ENCODE data around the gene KRT77. TPM values are rescaled to one million over a fixed set of nuclear protein-coding genes. Genes with fewer than 3 reads are reported as not detected.

The KRT77 gene
- total RNA-seq, 1 experiment from 2014 or later, result not detected

- Histone ChIP-seq H3K9me3 (ENCODE audit: low read length) (no peaks in the 10 kb centered on the region), H3K79me2 (ENCODE audit: low read length) (no peaks in the 10 kb centered on the region), H3K4me3 (ENCODE audit: low read length) (no peak overlapping the region), H3K4me2 (ENCODE audit: low read length) (no peak overlapping the region), H3K9ac (ENCODE audit: low read length) (no peak overlapping the region), H2AFZ (ENCODE audit: low read length) (no peak overlapping the region), H4K20me1 (ENCODE audit: low read length) (no peaks in the 10 kb centered on the region), H3K4me1 (ENCODE audit: insufficient read depth, low read length) (no peaks in the 10 kb centered on the region), H3K9me2 (replicated peaks; ENCODE audit: low read length) (no peaks in the 10 kb centered on the region), H3K27ac (ENCODE audit: low read length) (no peak overlapping the region), H3K27me3 (ENCODE audit: low read length) (peaks cover 29% of the 10 kb centered on the region), H3K36me3 (ENCODE audit: low read depth, low read length) (no peaks in the 10 kb centered on the region), H3F3A (ENCODE audit: low read length, unreplicated experiment) (no peaks in the 10 kb centered on the region)
- TF ChIP-seq, protein P1, sequence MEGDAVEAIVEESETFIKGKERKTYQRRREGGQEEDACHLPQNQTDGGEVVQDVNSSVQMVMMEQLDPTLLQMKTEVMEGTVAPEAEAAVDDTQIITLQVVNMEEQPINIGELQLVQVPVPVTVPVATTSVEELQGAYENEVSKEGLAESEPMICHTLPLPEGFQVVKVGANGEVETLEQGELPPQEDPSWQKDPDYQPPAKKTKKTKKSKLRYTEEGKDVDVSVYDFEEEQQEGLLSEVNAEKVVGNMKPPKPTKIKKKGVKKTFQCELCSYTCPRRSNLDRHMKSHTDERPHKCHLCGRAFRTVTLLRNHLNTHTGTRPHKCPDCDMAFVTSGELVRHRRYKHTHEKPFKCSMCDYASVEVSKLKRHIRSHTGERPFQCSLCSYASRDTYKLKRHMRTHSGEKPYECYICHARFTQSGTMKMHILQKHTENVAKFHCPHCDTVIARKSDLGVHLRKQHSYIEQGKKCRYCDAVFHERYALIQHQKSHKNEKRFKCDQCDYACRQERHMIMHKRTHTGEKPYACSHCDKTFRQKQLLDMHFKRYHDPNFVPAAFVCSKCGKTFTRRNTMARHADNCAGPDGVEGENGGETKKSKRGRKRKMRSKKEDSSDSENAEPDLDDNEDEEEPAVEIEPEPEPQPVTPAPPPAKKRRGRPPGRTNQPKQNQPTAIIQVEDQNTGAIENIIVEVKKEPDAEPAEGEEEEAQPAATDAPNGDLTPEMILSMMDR (conservative IDR thresholded peaks at IDR 0.05; ENCODE audit: low read depth, low read length), result no peak
- TF ChIP-seq EZH2phosphoT487 (IDR thresholded peaks at IDR 0.05; ENCODE audit: borderline replicate concordance, low read length) (no peak), EZH2 (IDR thresholded peaks at IDR 0.05; ENCODE audit: low read length, unreplicated experiment) (no peak)
- CTCF ChIA-PET, result no interaction called here
- no peak for ATAC-seq
- DNase-seq, result no peak
- intact Hi-C loops (cut with micrococcal nuclease), result no loop called here
- POLR2A ChIA-PET (ENCODE audit: unreplicated experiment), result no interaction called here
- BruUV-seq (replicated peaks), result no TSS peak
Measured at GRCh38 chr12:52669426-52669825, 33.9 kb downstream of the KRT77 start.

DNA sequence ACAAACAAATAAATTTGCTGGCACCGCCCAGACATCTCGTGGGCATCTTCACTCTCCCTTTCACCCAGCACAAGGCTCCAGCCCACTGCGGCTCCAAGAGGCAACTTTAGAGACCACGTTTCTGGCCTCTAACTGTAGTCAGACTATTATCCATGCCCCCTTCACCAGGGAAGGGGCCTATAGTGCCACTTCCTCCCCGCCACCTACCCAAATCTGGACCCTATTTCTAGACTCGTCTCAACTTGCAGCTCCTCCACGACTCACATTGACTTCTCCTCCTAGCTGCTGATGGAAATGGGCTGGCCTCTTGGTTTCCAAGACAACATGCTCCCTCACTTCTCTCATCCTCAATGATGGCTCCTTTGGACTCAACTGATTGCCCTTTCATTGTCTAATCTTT lies 35.4 kb downstream of the KRT77 start:
- Histone ChIP-seq H3K27me3 (ENCODE audit: low read length) (peaks cover 30% of the 10 kb centered on the region), H3K36me3 (ENCODE audit: low read depth, low read length) (no peaks in the 10 kb centered on the region), H3K4me3 (ENCODE audit: low read length) (no peak overlapping the region), H3F3A (ENCODE audit: low read length, unreplicated experiment) (no peaks in the 10 kb centered on the region), H3K79me2 (ENCODE audit: low read length) (no peaks in the 10 kb centered on the region), H3K4me1 (ENCODE audit: insufficient read depth, low read length) (no peaks in the 10 kb centered on the region), H2AFZ (ENCODE audit: low read length) (no peak overlapping the region), H3K27ac (ENCODE audit: low read length) (no peak overlapping the region), H3K9me3 (ENCODE audit: low read length) (no peaks in the 10 kb centered on the region), H4K20me1 (ENCODE audit: low read length) (no peaks in the 10 kb centered on the region), H3K4me2 (ENCODE audit: low read length) (no peak overlapping the region), H3K9me2 (replicated peaks; ENCODE audit: low read length) (no peaks in the 10 kb centered on the region), H3K9ac (ENCODE audit: low read length) (no peak overlapping the region)
- ATAC-seq, result no peak
- no peak for DNase-seq
- ChIA-PET POLR2A (ENCODE audit: unreplicated experiment) (no interaction called here), CTCF (no interaction called here)
- intact Hi-C loops (cut with micrococcal nuclease), result loop anchor here (2.0 kb wide), 1 partner anchor 203 kb away; no protein-coding TSS in a partner anchor
- TF ChIP-seq, protein P1 (conservative IDR thresholded peaks at IDR 0.05; ENCODE audit: low read depth, low read length), result no peak
- TF ChIP-seq EZH2 (IDR thresholded peaks at IDR 0.05; ENCODE audit: low read length, unreplicated experiment) (no peak), EZH2phosphoT487 (IDR thresholded peaks at IDR 0.05; ENCODE audit: borderline replicate concordance, low read length) (no peak)
- BruUV-seq (replicated peaks), result no TSS peak

DNA sequence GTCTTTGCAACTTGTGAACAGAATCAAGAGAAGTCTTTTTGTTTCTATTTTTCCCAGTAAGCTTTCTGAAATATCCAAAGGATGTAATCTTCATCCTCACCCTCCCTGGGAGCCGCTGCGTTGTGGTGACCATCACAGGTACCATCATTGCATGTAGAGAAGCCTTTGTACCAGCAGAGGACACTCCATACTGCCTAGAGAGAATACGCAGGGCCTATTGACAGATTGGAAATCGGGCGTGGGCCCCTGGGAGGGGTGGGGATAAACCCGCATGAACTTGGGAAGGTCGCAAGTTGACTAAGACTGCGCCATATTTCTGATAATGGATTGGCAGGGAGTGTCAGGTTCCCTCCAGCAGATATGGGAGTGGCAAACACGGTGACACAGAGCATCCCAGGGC lies 35.8 kb downstream of the KRT77 start:
- no peak overlapping the region for H3K4me3 ChIP-seq (ENCODE audit: low read length)
- H3K9ac ChIP-seq (ENCODE audit: low read length), result no peak overlapping the region
- no peak overlapping the region for H3K4me2 ChIP-seq (ENCODE audit: low read length)
- CTCF ChIA-PET, result interaction anchor here (0.7 to 1.7 kb wide), 2 partner anchors 203 to 212 kb away, joined by 4 to 24 read pairs; no protein-coding TSS in a partner anchor
- H2AFZ ChIP-seq (ENCODE audit: low read length), result no peak overlapping the region
- no peaks in the 10 kb centered on the region for H3K9me3 ChIP-seq (ENCODE audit: low read length)
- DNase-seq, result peak; percentile 36
- H3K27ac ChIP-seq (ENCODE audit: low read length), result no peak overlapping the region
- BruUV-seq (replicated peaks), result no TSS peak
- peaks cover 30% of the 10 kb centered on the region for H3K27me3 ChIP-seq (ENCODE audit: low read length)
- intact Hi-C loops (cut with micrococcal nuclease), result loop anchor here (2.0 kb wide), 1 partner anchor 203 kb away; no protein-coding TSS in a partner anchor
- POLR2A ChIA-PET (ENCODE audit: unreplicated experiment), result no interaction called here
- no peak for ATAC-seq
- H3K9me2 ChIP-seq (replicated peaks; ENCODE audit: low read length), result no peaks in the 10 kb centered on the region
- H3K4me1 ChIP-seq (ENCODE audit: insufficient read depth, low read length), result no peaks in the 10 kb centered on the region
- no peaks in the 10 kb centered on the region for H3K36me3 ChIP-seq (ENCODE audit: low read depth, low read length)
- TF ChIP-seq EZH2phosphoT487 (IDR thresholded peaks at IDR 0.05; ENCODE audit: borderline replicate concordance, low read length), result no peak
- TF ChIP-seq, protein P1 (conservative IDR thresholded peaks at IDR 0.05; ENCODE audit: low read depth, low read length), result peak; percentile 67
- TF ChIP-seq EZH2 (IDR thresholded peaks at IDR 0.05; ENCODE audit: low read length, unreplicated experiment), result no peak
- H4K20me1 ChIP-seq (ENCODE audit: low read length), result no peaks in the 10 kb centered on the region
- H3F3A ChIP-seq (ENCODE audit: low read length, unreplicated experiment), result no peaks in the 10 kb centered on the region
- H3K79me2 ChIP-seq (ENCODE audit: low read length), result no peaks in the 10 kb centered on the region

Data from PC-3 (cell line).